Measurements from ENCODE around the gene CDH7.

GRCh38 chr18:65760457-65760856, 9.6 kb downstream of the CDH7 start:
- TF ChIP-seq EZH2 (IDR thresholded peaks at IDR 0.05; ENCODE audit: low read length, unreplicated experiment) (no peak), CTCF (conservative IDR thresholded peaks at IDR 0.05; ENCODE audit: low read depth, low read length) (no peak)

All from PC-3 (cell line).